ENCODE data around the gene GBE1.
"Not testable (repeated sequence)": the region's sequence is repeated elsewhere in the genome, so short reads cannot be mapped to it uniquely, and the experiment has no call there.

DNA sequence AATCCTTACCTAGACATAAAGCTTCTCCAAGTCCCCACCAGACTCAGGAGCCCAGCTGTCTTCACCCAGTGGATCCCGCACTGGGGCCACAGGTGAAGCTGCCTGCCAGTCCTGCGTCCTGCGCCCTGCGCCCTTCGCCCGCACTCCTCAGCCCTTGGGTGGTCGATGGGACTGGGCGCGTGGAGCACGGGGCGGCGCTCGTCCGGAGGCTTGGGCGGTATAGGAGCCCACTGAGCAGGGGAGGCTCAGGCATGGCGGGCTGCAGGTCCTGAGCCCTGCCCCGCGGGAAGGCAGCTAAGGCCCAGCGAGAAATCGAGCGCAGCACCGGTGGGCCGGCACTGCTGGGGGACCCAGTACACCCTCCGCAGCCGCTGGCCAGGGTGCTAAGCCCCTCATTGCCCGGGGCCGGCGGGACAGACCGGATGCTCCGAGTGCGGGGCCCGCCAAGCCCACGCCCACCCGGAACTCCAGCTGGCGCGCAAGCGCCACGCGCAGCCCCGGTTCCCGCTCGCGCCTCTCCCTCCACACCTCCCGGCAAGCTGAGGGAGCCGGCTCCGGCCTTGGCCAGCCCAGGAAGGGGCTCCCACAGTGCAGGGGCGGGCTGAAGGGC, 5.9 kb upstream of the GBE1 start:
- not testable (repeated sequence) for TF ChIP-seq POLR2A, POLR2AphosphoS5, SPI1, TAF1, POU2F2 (IDR thresholded peaks at IDR 0.05; ENCODE audit: low read depth, low read length)

All from GM12891 (cell line).